GM19324 (cell line): Measurements from ENCODE around the gene FAP.

Source experiments
- ATAC-seq: cut with Tn5 transposase; IDR thresholded peaks from one replicate; pipeline ENCODE4 v1.9.1; 2021; ENCODE audit warnings: mild to moderate bottlenecking, moderate library complexity; ENCODE audit not compliant: unreplicated experiment, low FRiP score

The FAP gene

GRCh38 chr2:162188451-162188850 lies 54.8 kb downstream of the FAP start:
- no peak for ATAC-seq

- no peak for ATAC-seq
These were observed 57.6 kb downstream of the FAP start for GRCh38 chr2:162185541-162186232.

- no peak for ATAC-seq
These were observed 58.3 kb downstream of the FAP start for GRCh38 chr2:162184821-162185450.

- no peak for ATAC-seq
These were observed 58.9 kb downstream of the FAP start for GRCh38 chr2:162184359-162184758.

- ATAC-seq: no peak
These were observed 60.9 kb downstream of the FAP start for GRCh38 chr2:162182395-162182794.

- no peak for ATAC-seq
These were observed 65.9 kb downstream of the FAP start for GRCh38 chr2:162177301-162177700.

- no peak for ATAC-seq
These were observed 67.5 kb downstream of the FAP start for GRCh38 chr2:162175714-162176113.

- ATAC-seq: no peak
These were observed 68.5 kb downstream of the FAP start for GRCh38 chr2:162174746-162175145.

- ATAC-seq: no peak
These were observed 70.4 kb downstream of the FAP start for GRCh38 chr2:162172802-162173370.

GRCh38 chr2:162166745-162167144 lies 76.5 kb downstream of the FAP start:
- ATAC-seq: no peak

GRCh38 chr2:162166174-162166573 lies 77.1 kb downstream of the FAP start:
- no peak for ATAC-seq

GRCh38 chr2:162164802-162165201 lies 78.4 kb downstream of the FAP start:
- ATAC-seq: no peak

- ATAC-seq: no peak
These were observed 83.8 kb downstream of the FAP start for GRCh38 chr2:162159446-162159845.

- ATAC-seq: no peak
These were observed 87.1 kb downstream of the FAP start for GRCh38 chr2:162156149-162156548.

- no peak for ATAC-seq
These were observed 88.2 kb downstream of the FAP start for GRCh38 chr2:162155093-162155492.

GRCh38 chr2:162153608-162154224 lies 89.5 kb downstream of the FAP start:
- ATAC-seq: peak; percentile 98

- ATAC-seq: no peak
These were observed 91.1 kb downstream of the FAP start, which contains the start of gene GCG for GRCh38 chr2:162152147-162152546. TSS of gene GCG (minus strand) at chr2:162152247. CDS start at chr2:162149178, 3,069 bp downstream.

GRCh38 chr2:162149940-162150339 lies 93.3 kb downstream of the FAP start:
- no peak for ATAC-seq

GRCh38 chr2:162149466-162149865 lies 93.8 kb downstream of the FAP start:
- ATAC-seq: no peak

GRCh38 chr2:162148956-162149355 lies 94.3 kb downstream of the FAP start:
- ATAC-seq: no peak

GRCh38 chr2:162143969-162144368 lies 99.3 kb downstream of the FAP start:
- no peak for ATAC-seq
